ENCODE results near the gene IGFN1. TPM values are rescaled to one million over a fixed set of nuclear protein-coding genes. Genes with fewer than 3 reads are reported as not detected.

The IGFN1 gene
- total and polyA plus RNA-seq, 2 of the 8 experiments (the other 6 are each of a cell fraction or from before 2014, with no cell fraction given): not detected

DNA sequence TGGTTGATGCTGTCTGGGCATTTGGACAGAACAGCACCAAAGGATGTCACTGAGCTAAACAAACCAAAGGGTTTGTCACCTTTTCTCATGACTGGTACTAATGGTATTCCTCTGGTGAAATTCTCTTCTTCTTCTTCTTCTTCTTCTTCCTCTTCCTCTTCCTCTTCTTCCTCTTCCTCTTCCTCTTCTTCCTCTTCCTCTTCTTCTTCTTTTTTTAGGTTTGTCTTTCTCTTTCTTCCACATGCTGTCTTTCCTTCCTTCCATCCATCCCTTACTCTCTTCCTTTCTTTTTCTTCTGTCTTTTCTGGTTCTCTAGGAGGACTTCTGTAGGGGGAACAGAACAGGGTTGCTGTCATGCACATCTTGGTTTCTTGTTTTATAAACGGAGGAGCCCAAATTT is 9.3 kb upstream of the IGFN1 start:
- Histone ChIP-seq H3K23ac (ENCODE audit: insufficient read length) (no peak overlapping the region), H4K91ac (replicated peaks; ENCODE audit: insufficient read length, low read length) (no peak overlapping the region), H2BK5ac (ENCODE audit: low read depth, low read length) (no peak overlapping the region), H4K5ac (ENCODE audit: insufficient read length, low read depth, low read length) (no peak overlapping the region), H3K9ac (replicated peaks in 1 of 4; ENCODE audit: extremely low read depth in 1 of 4, low read depth in 3 of 4, low read length in 3 of 4) (no peak overlapping the region), H2BK12ac (ENCODE audit: low read depth, low read length) (no peak overlapping the region), H2AFZ (ENCODE audit: low read length) (no peak overlapping the region), H3K79me1 (ENCODE audit: low read depth, low read length) (no peaks in the 10 kb centered on the region), H3K14ac (ENCODE audit: insufficient read length) (no peak overlapping the region), H2BK15ac (ENCODE audit: low read length) (no peak overlapping the region), H3K27ac (ENCODE audit: low read depth, low read length) (no peak overlapping the region), H3K27me3 (replicated peaks in 1 of 4; ENCODE audit: control insufficient read depth in 3 of 4, extremely low read depth in 1 of 4, insufficient read depth in 3 of 4, low read length in 3 of 4) (no peaks in the 10 kb centered on the region), H3K23me2 (ENCODE audit: low read depth, low read length) (no peaks in the 10 kb centered on the region; the same call in 1 of the 2 replicates), H3K56ac (replicated peaks; ENCODE audit: insufficient read length, low read depth, low read length) (no peak overlapping the region), H3K18ac (ENCODE audit: extremely low read depth, low read length) (no peak overlapping the region), H4K8ac (ENCODE audit: extremely low read depth, insufficient read depth, low read length) (no peak overlapping the region), H2AK5ac (ENCODE audit: low read depth, low read length) (no peak overlapping the region), H3K4ac (replicated peaks; ENCODE audit: insufficient read length, low read depth, low read length) (no peak overlapping the region), H3K36me3 (ENCODE audit: control insufficient read depth in 2 of 4, insufficient read depth in 4 of 4, low read length in 3 of 4) (no peaks in the 10 kb centered on the region; a peak in 1 of 8 replicates), H3K4me3 (ENCODE audit: extremely low read depth in 1 of 4, insufficient read depth in 2 of 4, low read depth in 3 of 4, low read length in 4 of 4) (no peak overlapping the region), H2BK20ac (ENCODE audit: low read length) (no peak overlapping the region), H2BK120ac (replicated peaks; ENCODE audit: low read depth, low read length) (no peak overlapping the region), H3K4me2 (ENCODE audit: insufficient read depth in 1 of 2, low read depth in 2 of 2, low read length in 2 of 2) (no peak overlapping the region), H4K20me1 (replicated peaks in 1 of 2; ENCODE audit: control insufficient read depth in 1 of 2, insufficient read depth in 2 of 2, low read length in 2 of 2) (no peaks in the 10 kb centered on the region), H3K4me1 (replicated peaks in 1 of 4; ENCODE audit: control insufficient read depth in 3 of 4, insufficient read depth in 4 of 4, low read length in 3 of 4) (peaks cover 0 to 5% (median 0%) of the 10 kb centered on the region in 4 experiments; a peak in 3 of 7 replicates), H3K79me2 (ENCODE audit: control insufficient read depth in 1 of 2, insufficient read depth in 2 of 2, low read length in 2 of 2) (no peaks in the 10 kb centered on the region), H3K9me3 (ENCODE audit: insufficient read depth in 2 of 2, low read depth in 1 of 2, low read length in 1 of 2) (no peaks in the 10 kb centered on the region)
- ChIA-PET POLR2A (ENCODE audit: partially characterized antibody) (interaction anchor here (1.0 to 1.2 kb wide), 2 partner anchors 12 to 15 kb away, joined by 3 read pairs; no protein-coding TSS in a partner anchor), CTCF (ENCODE audit: partially characterized antibody) (interaction anchor here (0.7 to 1.4 kb wide), 3 partner anchors 27 to 204 kb away, joined by 4 to 5 read pairs (median 4); partner anchors contain the start of gene TMEM9)
- no peak for FAIRE-seq
- no peak for TF ChIP-seq ASH2L (IDR thresholded peaks at IDR 0.05; ENCODE audit: low read length)
- TF ChIP-seq, protein P1, sequence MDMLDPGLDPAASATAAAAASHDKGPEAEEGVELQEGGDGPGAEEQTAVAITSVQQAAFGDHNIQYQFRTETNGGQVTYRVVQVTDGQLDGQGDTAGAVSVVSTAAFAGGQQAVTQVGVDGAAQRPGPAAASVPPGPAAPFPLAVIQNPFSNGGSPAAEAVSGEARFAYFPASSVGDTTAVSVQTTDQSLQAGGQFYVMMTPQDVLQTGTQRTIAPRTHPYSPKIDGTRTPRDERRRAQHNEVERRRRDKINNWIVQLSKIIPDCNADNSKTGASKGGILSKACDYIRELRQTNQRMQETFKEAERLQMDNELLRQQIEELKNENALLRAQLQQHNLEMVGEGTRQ (IDR thresholded peaks at IDR 0.05; ENCODE audit: low read length): no peak
- TF ChIP-seq RNF2 (IDR thresholded peaks at IDR 0.05; ENCODE audit: borderline replicate concordance, low read depth, low read length, missing control alignments, poor library complexity, severe bottlenecking): no peak
- TF ChIP-seq RBBP5 (IDR thresholded peaks at IDR 0.05; ENCODE audit: borderline replicate concordance, low read depth, low read length): no peak
- no peak for TF ChIP-seq MAFK (IDR thresholded peaks at IDR 0.05; ENCODE audit: low read depth, low read length)
- TF ChIP-seq, protein P2, sequence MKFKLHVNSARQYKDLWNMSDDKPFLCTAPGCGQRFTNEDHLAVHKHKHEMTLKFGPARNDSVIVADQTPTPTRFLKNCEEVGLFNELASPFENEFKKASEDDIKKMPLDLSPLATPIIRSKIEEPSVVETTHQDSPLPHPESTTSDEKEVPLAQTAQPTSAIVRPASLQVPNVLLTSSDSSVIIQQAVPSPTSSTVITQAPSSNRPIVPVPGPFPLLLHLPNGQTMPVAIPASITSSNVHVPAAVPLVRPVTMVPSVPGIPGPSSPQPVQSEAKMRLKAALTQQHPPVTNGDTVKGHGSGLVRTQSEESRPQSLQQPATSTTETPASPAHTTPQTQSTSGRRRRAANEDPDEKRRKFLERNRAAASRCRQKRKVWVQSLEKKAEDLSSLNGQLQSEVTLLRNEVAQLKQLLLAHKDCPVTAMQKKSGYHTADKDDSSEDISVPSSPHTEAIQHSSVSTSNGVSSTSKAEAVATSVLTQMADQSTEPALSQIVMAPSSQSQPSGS (IDR thresholded peaks at IDR 0.05; ENCODE audit: low read length): no peak
- TF ChIP-seq GTF2F1 (IDR thresholded peaks at IDR 0.05; ENCODE audit: borderline replicate concordance, low read depth, low read length): no peak
- TF ChIP-seq TCF12 (IDR thresholded peaks at IDR 0.05; ENCODE audit: low read depth, low read length): no peak
- no peak for TF ChIP-seq ZNF274 (IDR thresholded peaks at IDR 0.05; ENCODE audit: borderline replicate concordance, extremely low read depth, low read length)
- WGBS, 2 experiments (ENCODE audit: extremely low coverage in 1 of 2, insufficient coverage in 1 of 2, insufficient read length in 1 of 2, insufficient replicate concordance in 2 of 2, low coverage in 1 of 2, low lambda C conversion rate in 2 of 2, missing lambda C conversion rate in 1 of 2): 75% methylated on average over 1 of the region's 1 CpG; no CpG with 5 or more reads in 1 of the 2 experiments
- DNase-seq (ENCODE audit: low read depth in 1 of 2, low spot score in 2 of 2): no peak

Data from H1 (cell line).